HG03025 (cell line): ENCODE data around the gene SLC38A7.
"Not testable (repeated sequence)": the region's sequence is repeated elsewhere in the genome, so short reads cannot be mapped to it uniquely, and the experiment has no call there.

Experiments used
- ATAC-seq: cut with Tn5 transposase; IDR thresholded peaks from one replicate; pipeline ENCODE4 v1.9.1; 2021; ENCODE audit warnings: mild to moderate bottlenecking, moderate library complexity; ENCODE audit not compliant: unreplicated experiment, low FRiP score

The SLC38A7 gene

DNA sequence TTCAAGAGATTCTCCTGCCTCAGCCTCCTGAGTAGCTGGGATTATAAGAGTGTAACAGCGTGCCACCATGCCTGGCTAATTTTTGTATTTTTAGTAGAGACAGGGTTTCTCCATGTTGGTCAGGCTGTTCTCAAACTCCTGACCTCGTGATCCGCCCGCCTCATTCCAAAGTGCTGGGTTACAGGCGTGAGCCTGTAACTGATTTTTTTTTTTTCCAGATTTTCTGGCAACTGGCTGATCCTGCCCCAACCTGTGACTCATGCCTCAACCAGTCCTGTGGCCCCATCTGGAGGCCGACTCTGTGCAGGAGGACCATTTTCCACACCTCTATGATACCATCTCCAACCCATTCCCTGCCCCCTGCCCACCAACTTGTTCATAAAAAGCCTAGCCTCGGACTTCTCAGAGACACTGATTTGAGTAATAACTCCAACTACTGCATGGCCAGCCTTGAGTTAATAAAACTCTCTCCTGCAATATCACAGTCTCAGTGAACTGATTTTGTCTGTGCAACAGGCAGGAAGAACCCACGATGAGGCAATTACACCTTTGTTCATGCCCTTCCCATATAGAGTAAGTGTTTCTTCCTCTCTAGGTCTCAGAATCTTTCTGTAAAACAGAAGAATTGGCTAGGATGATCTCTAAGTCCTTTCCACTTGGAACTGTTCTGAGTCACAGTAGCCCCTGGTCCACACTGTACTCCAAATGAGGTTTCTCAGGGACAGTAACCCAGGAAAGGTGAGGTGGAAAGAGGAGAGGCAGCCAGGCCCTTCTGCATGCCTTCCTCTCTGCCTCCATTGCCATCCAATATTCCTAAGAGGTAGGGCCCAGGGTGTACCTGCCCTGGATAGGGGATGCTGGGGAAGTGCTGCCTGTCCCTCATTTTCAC is 46.2 kb downstream of the SLC38A7 start:
- ATAC-seq, result no peak

DNA sequence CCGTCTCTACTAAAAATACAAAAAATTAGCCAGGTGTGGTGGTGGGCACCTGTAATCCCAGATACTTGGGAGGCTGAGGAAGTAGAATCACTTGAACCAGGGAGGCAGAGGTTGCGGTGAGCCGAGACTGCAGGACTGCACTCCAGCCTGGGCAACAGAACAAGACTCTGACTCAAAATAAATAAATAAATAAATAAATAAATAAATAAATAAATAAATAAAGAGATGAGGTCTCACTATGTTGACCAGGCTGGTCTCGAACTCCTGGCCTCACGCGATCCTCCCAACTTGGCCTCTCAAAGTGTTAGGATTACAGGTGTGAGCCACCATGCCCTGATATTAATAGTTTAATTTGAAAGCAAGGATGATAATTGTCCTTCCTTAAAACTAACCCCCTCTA is 47.5 kb downstream of the SLC38A7 start:
- not testable (repeated sequence) for ATAC-seq

DNA sequence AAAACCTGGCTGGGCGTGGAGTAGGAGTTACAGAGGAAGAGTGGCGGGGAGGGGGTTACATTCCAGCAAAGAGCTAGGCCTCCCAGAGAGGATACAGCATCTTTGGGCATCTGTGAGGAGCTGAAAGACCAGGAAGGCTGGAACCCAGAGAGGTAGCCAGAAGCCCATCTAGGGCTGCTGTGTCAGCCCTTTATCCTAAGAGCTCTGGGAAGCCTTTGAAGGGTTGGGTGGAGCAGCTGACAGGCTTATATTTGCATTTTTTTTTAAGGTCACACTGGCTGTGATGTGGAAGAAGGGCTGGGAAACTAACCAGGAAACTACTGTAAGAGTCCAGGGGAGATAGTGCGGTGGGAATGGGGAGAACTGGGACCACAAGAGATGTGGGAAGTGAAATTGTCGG is 48.1 kb downstream of the SLC38A7 start:
- no peak for ATAC-seq

DNA sequence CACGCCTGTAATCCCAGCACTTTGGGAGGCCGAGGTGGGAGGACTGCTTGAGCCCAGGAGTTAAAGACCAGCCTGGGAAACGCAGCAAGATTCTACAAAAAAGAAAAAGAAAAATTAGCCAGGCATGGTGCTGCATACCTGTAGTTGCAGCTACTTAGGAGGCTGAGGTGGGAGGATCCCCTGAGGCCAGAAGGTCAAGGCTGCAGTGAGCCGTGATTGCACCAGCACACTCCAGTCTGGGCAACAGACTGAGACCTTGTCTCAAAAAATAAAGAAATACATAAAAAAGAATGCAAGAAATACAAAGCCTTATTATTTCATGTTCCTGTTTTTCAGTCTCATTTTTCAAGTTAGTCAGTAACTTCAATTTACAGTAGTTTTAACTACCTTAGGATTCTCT is 49.1 kb downstream of the SLC38A7 start:
- ATAC-seq, result no peak

DNA sequence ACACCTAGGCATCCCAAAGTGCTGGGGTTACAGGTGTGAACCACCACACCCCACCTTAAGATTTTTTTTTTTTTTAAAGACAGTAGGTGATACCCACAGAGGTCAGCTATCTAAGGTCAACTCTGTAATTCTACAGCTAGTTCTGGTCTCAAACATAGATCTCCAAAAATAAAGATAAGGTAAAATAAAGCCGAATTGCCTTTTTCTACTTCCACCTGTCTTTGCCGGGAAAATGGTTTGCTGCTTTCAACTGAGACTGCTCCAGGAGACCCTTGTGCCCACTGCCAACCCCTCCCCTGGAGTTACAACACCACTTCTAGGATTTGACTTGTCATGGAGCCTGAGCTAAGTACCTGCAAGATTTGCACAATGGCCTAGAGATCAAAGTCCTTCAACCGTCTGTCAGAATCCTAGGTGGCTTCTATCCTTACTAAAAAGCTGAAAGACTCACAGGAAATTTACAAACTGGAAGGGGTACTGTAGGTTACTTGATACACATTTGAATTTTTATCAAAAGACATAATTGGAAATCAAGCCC is 50.2 kb downstream of the SLC38A7 start:
- ATAC-seq, result no peak

DNA sequence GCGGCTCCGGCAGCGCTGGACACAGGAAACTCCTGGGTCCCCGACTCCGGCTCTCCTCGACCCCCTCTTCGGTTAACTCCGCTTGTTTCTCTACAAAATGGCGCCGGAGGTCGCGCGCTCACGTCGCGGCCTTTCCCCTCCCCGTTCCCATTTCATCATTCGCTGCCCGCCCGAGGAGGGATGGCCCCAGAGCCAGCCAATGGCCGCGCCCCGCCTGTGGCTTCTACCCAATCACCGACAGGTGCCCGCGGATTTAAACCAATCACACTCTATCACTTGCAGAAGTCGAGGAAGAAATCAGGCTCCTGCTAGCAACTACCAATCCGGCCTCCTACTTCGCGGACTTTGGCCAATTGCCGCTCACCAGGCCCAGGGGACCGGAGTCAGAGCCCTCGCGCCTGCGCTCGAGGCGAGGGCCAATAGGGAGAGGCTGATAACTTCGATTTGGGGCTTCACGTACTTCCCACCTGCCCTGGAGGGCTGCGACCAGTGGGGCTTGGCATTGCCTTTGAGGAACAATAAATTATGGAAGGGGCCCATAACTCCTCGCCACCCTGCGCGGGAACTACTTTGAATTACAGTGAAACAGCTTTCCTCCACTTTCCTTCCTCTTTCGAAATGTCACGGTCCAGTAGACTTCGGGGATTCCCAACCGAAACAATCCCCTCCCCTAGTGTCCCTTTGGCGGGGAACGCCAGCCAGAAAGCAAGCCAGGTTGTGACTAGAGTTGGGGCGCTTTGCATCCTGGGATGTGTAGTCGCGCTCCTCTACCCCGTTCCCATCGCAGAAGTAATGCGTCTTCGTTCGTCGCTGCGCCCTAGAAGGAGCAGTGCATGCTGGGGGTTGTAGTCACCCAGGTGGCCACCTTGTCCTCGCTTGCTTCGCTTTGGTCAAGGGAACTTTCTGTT is 54.6 kb downstream of the SLC38A7 start, which contains the start of gene CNOT1:
Gene CNOT1 (minus strand): TSS at position 94 of the 908 bp plus-strand sequence. CDS start 30,489 bp downstream, outside the sequence.
- peak; percentile 87 for ATAC-seq

DNA sequence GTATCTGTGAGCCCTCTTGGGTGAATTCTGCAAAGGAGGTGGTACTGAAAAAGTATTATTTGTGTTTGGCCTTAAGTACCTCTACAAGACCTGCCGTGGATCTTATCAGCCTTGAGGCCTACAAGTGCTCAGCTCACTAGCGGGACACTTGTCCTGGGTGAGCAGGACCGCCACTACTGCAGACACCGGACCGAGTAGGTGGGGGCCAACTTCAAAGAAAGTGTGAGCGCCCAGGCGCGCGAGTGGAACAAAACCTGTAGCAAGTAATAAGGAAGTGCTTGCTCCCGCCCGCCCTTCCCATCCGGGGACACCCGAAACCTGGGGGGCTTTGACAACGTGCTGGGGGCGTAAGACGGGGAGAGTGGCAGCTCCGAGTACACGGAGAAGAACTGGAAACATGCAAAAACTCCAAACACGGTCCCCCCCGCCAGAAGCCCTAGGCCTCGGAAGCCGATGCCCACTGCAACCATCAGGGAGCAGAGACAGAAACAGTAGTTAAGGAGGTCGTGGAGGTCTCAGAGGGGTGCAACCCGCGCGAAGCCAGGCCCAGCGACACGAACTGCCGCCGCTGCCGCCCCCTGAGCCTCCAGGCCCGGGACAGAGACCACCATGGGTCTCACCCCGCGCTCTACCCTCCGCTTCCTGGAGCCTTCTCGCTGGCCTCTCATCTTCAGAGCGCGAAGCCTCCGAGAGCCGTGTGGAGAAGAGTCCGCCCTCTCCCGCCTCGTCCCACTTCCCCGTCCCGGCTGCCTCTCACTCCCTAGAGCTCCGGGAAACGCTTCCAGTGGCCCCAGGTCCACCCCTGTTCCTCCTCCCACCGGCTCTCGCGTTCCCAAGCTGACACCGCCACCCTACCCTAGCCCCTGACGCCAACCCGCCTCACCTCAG is 55.5 kb downstream of the SLC38A7 start:
- peak; percentile 5 for ATAC-seq

DNA sequence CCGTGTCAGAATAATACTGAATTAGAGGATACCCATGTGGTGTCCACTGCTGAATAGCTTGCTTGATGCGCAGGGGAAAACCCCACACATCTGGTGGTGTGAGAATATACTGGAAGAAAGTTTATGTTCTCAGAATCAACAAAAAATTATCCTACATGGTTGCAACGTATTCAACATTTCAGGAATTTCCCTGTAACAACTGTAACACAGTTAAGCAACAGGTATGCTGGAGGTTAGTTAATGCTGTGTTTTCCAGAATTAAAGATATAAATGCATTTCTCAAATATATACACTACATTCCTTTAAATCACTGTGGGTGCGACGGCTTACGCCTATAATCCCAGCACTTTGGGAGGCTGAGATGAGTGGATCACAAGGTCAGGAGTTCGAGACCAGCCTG is 60.4 kb downstream of the SLC38A7 start:
- ATAC-seq, result no peak

DNA sequence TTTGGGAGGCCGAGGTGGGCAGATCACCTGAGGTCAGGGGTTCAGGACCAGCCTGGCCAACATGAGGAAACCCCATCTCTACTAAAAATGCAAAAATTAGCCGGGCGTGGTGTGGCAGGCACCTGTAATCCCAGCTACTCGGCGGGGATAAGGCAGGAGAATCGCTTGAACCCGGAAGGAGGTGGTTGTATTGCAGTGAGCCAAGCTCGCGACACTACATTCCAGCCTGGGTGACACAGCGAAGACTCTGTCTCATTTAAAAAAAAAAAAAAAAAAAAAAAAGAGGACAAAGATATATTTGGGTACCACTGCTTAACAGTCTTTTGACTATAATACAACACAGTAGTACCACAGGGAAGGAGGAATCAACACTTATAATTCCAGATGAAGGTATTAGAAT is 64.2 kb downstream of the SLC38A7 start:
- ATAC-seq, result no peak

DNA sequence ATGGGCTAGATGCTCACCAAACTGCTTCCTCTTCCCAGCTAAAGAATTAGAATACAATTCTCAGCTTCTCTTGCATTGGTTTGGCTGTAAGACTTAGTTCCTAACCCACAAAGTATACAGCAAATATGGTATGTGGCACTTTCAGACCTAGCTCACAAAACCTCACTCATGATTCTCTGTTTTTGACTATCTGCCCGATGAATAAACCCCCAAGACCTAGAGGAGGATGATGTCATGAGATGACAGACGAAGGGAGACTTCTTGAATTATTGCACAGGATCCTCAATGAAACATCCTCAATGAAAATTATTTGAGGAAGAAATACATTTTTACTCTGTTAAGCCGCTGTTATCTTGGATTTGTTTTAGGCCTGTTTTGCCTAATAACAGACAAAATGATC is 69.3 kb downstream of the SLC38A7 start:
- ATAC-seq, result no peak
